CD14-positive monocyte (primary cell): ENCODE data around the gene OAF. TPM values are rescaled to one million over a fixed set of nuclear protein-coding genes. Genes with fewer than 3 reads are reported as not detected.
"Not testable (repeated sequence)": the region's sequence is repeated elsewhere in the genome, so short reads cannot be mapped to it uniquely, and the experiment has no call there.

ENCODE experiments used
- DNase-seq, 3 donors: peaks; one replicate each; pipeline ENCODE4 v3.0.0-alpha.2; 2011 to 2022
- H2AFZ ChIP-seq: 2 replicates; pipeline ENCODE4 v1.6.0; 2012; ENCODE audit warnings: mild to moderate bottlenecking, low read depth, low read length, inconsistent platforms; ENCODE audit not compliant: insufficient read depth, poor library complexity, severe bottlenecking
- H3K27ac ChIP-seq, 2 donors: 1 replicate in 1 of 2; 2 replicates in 1 of 2; pipeline ENCODE4 v1.5.1; 2012 to 2013; ENCODE audit warnings: low read length in 2 of 2, control low read depth in 1 of 2, inconsistent platforms in 1 of 2, low read depth in 1 of 2, mild to moderate bottlenecking in 1 of 2
- H3K27me3 ChIP-seq, 2 donors: one replicate each; pipeline versions ENCODE4 v1.6.0 to v1.6.1; 2011 to 2013; ENCODE audit warnings: low read length in 2 of 2; ENCODE audit not compliant: control insufficient read depth in 2 of 2, insufficient read depth in 2 of 2
- H3K36me3 ChIP-seq, 2 donors: replicated peaks in 1 of 2; 1 replicate in 1 of 2; 2 replicates in 1 of 2; pipeline versions ENCODE4 v1.5.1 to v1.6.1; 2012 to 2013; ENCODE audit warnings: low read length in 2 of 2, control low read depth in 1 of 2, inconsistent platforms in 1 of 2, mild to moderate bottlenecking in 1 of 2; ENCODE audit not compliant: insufficient read depth in 2 of 2, control insufficient read depth in 1 of 2
- H3K4me1 ChIP-seq, 2 donors: 1 replicate in 1 of 2; 2 replicates in 1 of 2; pipeline versions ENCODE4 v1.5.1 to v1.6.1; 2012 to 2013; ENCODE audit warnings: low read length in 2 of 2, control low read depth in 1 of 2, inconsistent platforms in 1 of 2, mild to moderate bottlenecking in 1 of 2, moderate library complexity in 1 of 2; ENCODE audit not compliant: insufficient read depth in 2 of 2, control insufficient read depth in 1 of 2
- H3K4me2 ChIP-seq: replicated peaks from 2 replicates; pipeline ENCODE3; 2012; ENCODE audit warnings: low read length, moderate library complexity, mild to moderate bottlenecking; ENCODE audit not compliant: poor library complexity, severe bottlenecking; ENCODE audit errors: extremely low read depth
- H3K4me3 ChIP-seq, 3 experiments: fragments of 200-600 bp in 1 of 3; sonication (generic) in 1 of 3; replicated peaks in 1 of 3; 1 replicate in 2 of 3; 2 replicates in 1 of 3; pipeline ENCODE4 v1.5.1; 2011 to 2013; ENCODE audit warnings: low read length in 3 of 3, mild to moderate bottlenecking in 3 of 3, control low read depth in 2 of 3, low read depth in 2 of 3, inconsistent platforms in 1 of 3, moderate library complexity in 1 of 3
- H3K79me2 ChIP-seq: 2 replicates; pipeline ENCODE4 v1.6.0; 2012; ENCODE audit warnings: mild to moderate bottlenecking, control low read depth, inconsistent platforms, low read length, moderate library complexity; ENCODE audit not compliant: insufficient read depth
- H3K9ac ChIP-seq: 2 replicates; pipeline ENCODE4 v1.6.0; 2017; ENCODE audit warnings: low read length, mild to moderate bottlenecking; ENCODE audit not compliant: insufficient read depth, poor library complexity, severe bottlenecking
- H3K9me3 ChIP-seq, 2 donors: replicated peaks in 1 of 2; 1 replicate in 1 of 2; 2 replicates in 1 of 2; pipeline versions ENCODE4 v1.5.1 to v1.6.1; 2012 to 2013; ENCODE audit warnings: low read length in 2 of 2, control low read depth in 1 of 2; ENCODE audit not compliant: control insufficient read depth in 1 of 2, insufficient read depth in 1 of 2
- H4K20me1 ChIP-seq: 2 replicates; pipeline ENCODE4 v1.6.0; 2012; ENCODE audit warnings: mild to moderate bottlenecking, low read length, control low read depth, moderate library complexity; ENCODE audit not compliant: insufficient read depth
- H3K27ac Mint-ChIP-seq, 7 donors: one replicate each; pipeline ENCODE4 v1.8.0; 2020; ENCODE audit warnings: mild to moderate bottlenecking in 7 of 7, mixed read lengths in 7 of 7, moderate library complexity in 6 of 7, inconsistent platforms in 2 of 7
- H3K27me3 Mint-ChIP-seq, 3 donors: one replicate each; pipeline ENCODE4 v1.8.0; 2021 to 2022; ENCODE audit warnings: low read depth in 3 of 3, mild to moderate bottlenecking in 3 of 3, mixed read lengths in 3 of 3, moderate library complexity in 3 of 3, inconsistent platforms in 1 of 3
- H3K36me3 Mint-ChIP-seq, 2 donors: one replicate each; pipeline ENCODE4 v1.8.0; 2020; ENCODE audit warnings: mixed read lengths in 2 of 2, inconsistent platforms in 1 of 2, mild to moderate bottlenecking in 1 of 2
- H3K4me1 Mint-ChIP-seq: one replicate; pipeline ENCODE4 v1.8.0; 2020; ENCODE audit warnings: mild to moderate bottlenecking, mixed read lengths
- H3K4me3 Mint-ChIP-seq, 2 donors: one replicate each; pipeline ENCODE4 v1.8.0; 2020; ENCODE audit warnings: mild to moderate bottlenecking in 2 of 2, mixed read lengths in 2 of 2, moderate library complexity in 1 of 2
- H3K9me3 Mint-ChIP-seq, 7 donors: one replicate each; pipeline ENCODE4 v1.8.0; 2020 to 2022; ENCODE audit warnings: mixed read lengths in 7 of 7, mild to moderate bottlenecking in 6 of 7, moderate library complexity in 6 of 7, inconsistent platforms in 2 of 7
- WGBS: methylation state at CpG from one replicate; pipeline ENCODE4 v1.1.5; 2013; ENCODE audit warnings: missing lambda C conversion rate; ENCODE audit not compliant: insufficient coverage; 5-methylcytosine and 5-hydroxymethylcytosine counted together
- intact Hi-C, 2 donors: fragments of 100-400 bp; cut with micrococcal nuclease; formaldehyde crosslinking; loops; one replicate each; pipeline versions ENCODE4 v1.15.0 to v1.15.1; 2023
- polyA plus RNA-seq, 3 donors: library from polyadenylated mRNA; depleted of rRNA in 1 of 3; unstranded in 2 of 3; stranded (reverse) in 1 of 3; fragments of 300-500 nt in 2 of 3; fragments of >200 nt in 1 of 3; fragmentation: Illumina TruSeq in 2 of 3; gene quantifications; 1 replicate in 2 of 3; 2 replicates in 1 of 3; pipeline ENCODE4 v1.2.3, GENCODE V29; 2012 to 2021
- TF ChIP-seq, protein P1 (sequence below): fragments of 200-600 bp; IDR thresholded peaks from one replicate; pipeline ENCODE4 v1.8.0; 2022; ENCODE audit warnings: antibody characterized with exemption, mild to moderate bottlenecking

OAF gene
- polyA plus RNA-seq, 3 donors, result 31.5 to 57.2 (median 49.2) TPM

DNA sequence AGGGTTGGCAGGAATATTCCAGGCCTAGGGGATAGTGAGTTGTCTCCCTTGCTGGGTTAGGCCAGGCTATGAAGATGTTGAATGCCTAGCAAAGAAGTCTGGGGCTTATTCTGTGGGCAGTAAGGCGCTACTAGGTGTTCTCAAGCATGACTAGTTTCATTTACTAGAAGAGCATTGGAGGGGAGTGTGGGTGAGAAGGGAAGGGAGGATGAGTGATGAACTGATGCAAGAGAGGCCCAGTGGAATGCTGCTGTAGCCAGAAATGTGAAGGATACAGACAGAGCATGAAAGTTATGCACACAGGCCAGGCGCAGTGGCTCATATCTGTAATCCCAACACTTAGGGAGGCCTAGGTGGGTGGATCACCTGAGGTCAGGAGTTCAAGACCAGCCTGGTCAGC lies 62.6 kb downstream of the OAF start:
- no peaks in the 10 kb centered on the region for H3K9me3 ChIP-seq
- no peak overlapping the region for H3K4me2 ChIP-seq
- no peak overlapping the region for H3K9ac ChIP-seq
- WGBS, result 80% methylated on average over 1 of the region's 2 CpGs
- H3K79me2 ChIP-seq, result no peaks in the 10 kb centered on the region
- no peaks in the 10 kb centered on the region for H4K20me1 ChIP-seq
- Mint-ChIP-seq H3K27ac (no peak overlapping the region), H3K4me1 (no peaks in the 10 kb centered on the region), H3K36me3 (no peaks in the 10 kb centered on the region), H3K9me3 (peaks cover 0 to 2% (median 0%) of the 10 kb centered on the region in 7 donors), H3K4me3 (no peak overlapping the region), H3K27me3 (peaks cover 15 to 37% (median 15%) of the 10 kb centered on the region in 3 donors)
- intact Hi-C loops, result no loop called here
- no peak for DNase-seq
- H3K36me3 ChIP-seq, result no peaks in the 10 kb centered on the region
- no peak overlapping the region for H3K27ac ChIP-seq
- H2AFZ ChIP-seq, result no peak overlapping the region
- H3K27me3 ChIP-seq, result no peaks in the 10 kb centered on the region
- H3K4me1 ChIP-seq, result no peaks in the 10 kb centered on the region
- H3K4me3 ChIP-seq, result no peak overlapping the region
- TF ChIP-seq, protein P1, sequence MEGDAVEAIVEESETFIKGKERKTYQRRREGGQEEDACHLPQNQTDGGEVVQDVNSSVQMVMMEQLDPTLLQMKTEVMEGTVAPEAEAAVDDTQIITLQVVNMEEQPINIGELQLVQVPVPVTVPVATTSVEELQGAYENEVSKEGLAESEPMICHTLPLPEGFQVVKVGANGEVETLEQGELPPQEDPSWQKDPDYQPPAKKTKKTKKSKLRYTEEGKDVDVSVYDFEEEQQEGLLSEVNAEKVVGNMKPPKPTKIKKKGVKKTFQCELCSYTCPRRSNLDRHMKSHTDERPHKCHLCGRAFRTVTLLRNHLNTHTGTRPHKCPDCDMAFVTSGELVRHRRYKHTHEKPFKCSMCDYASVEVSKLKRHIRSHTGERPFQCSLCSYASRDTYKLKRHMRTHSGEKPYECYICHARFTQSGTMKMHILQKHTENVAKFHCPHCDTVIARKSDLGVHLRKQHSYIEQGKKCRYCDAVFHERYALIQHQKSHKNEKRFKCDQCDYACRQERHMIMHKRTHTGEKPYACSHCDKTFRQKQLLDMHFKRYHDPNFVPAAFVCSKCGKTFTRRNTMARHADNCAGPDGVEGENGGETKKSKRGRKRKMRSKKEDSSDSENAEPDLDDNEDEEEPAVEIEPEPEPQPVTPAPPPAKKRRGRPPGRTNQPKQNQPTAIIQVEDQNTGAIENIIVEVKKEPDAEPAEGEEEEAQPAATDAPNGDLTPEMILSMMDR, result no peak

DNA sequence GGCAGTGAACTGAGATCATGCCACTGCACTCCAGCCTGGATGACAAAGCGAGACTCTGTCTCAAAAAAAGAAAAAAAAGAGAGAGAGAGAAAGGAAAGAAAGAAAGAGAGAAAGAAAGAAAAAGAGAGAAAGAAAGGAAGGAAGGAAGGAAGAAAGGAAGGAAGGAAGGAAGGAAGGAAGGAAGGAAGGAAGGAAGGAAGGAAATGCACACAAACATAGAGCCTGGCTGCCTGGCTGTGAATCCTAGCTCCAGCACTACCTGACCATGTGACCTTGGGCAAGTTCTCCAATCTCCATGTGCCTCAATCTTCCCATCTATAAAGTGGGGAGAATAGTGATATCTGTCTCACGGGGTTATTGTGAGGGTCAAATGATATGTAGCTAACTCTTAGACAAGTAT lies 63.1 kb downstream of the OAF start:
- H3K4me3 Mint-ChIP-seq, H4K20me1 ChIP-seq, H2AFZ ChIP-seq, H3K9ac ChIP-seq, H3K9me3 ChIP-seq, H3K4me3 ChIP-seq, DNase-seq, H3K36me3 ChIP-seq, H3K36me3 Mint-ChIP-seq, H3K27ac Mint-ChIP-seq, H3K27ac ChIP-seq, H3K79me2 ChIP-seq, intact Hi-C loops, H3K4me1 ChIP-seq, H3K4me2 ChIP-seq, H3K9me3 Mint-ChIP-seq, H3K27me3 ChIP-seq, H3K4me1 Mint-ChIP-seq: not testable (repeated sequence)
- H3K27me3 Mint-ChIP-seq, result peaks cover 12 to 32% (median 18%) of the 10 kb centered on the region in 3 donors
- WGBS, result 89% methylated on average over 1 of the region's 2 CpGs
